HG03378 (cell line): Measurements from ENCODE around the gene CROCC.
"Not testable (repeated sequence)": the region's sequence is repeated elsewhere in the genome, so short reads cannot be mapped to it uniquely, and the experiment has no call there.

ENCODE experiments used
- ATAC-seq: cut with Tn5 transposase; IDR thresholded peaks from one replicate; pipeline ENCODE4 v1.9.1; 2021; ENCODE audit warnings: mild to moderate bottlenecking, moderate library complexity; ENCODE audit not compliant: unreplicated experiment

Gene CROCC

GRCh38 chr1:16895598-16896315 lies 26.0 kb upstream of the CROCC start, which contains the start of gene RNU1-2:
TSS of gene RNU1-2 (plus strand) at chr1:16895980.
- peak; percentile 99 for ATAC-seq

GRCh38 chr1:16896316-16897055 lies 25.2 kb upstream of the CROCC start:
- ATAC-seq: not testable (repeated sequence)

- ATAC-seq: not testable (repeated sequence)
Measured at GRCh38 chr1:16897653-16898052, 24.1 kb upstream of the CROCC start.

- not testable (repeated sequence) for ATAC-seq
Measured at GRCh38 chr1:16898298-16898697, 23.4 kb upstream of the CROCC start.

GRCh38 chr1:16899020-16899419 lies 22.7 kb upstream of the CROCC start:
- ATAC-seq: not testable (repeated sequence)

- no peak for ATAC-seq
Measured at GRCh38 chr1:16900751-16901150, 21.0 kb upstream of the CROCC start.

- ATAC-seq: not testable (repeated sequence)
Measured at GRCh38 chr1:16901371-16901770, 20.4 kb upstream of the CROCC start.

GRCh38 chr1:16903054-16903453 lies 18.7 kb upstream of the CROCC start:
- ATAC-seq: no peak

GRCh38 chr1:16903458-16903796 lies 18.3 kb upstream of the CROCC start:
- ATAC-seq: no peak

GRCh38 chr1:16904560-16905109 lies 17.1 kb upstream of the CROCC start:
- ATAC-seq: peak; percentile 63

GRCh38 chr1:16905110-16905867 lies 16.4 kb upstream of the CROCC start:
- peak; percentile 81 for ATAC-seq

- ATAC-seq: no peak
Measured at GRCh38 chr1:16905868-16906702, 15.6 kb upstream of the CROCC start.

GRCh38 chr1:16906873-16907272 lies 14.9 kb upstream of the CROCC start:
- ATAC-seq: no peak

- ATAC-seq: no peak
Measured at GRCh38 chr1:16907870-16908758, 13.6 kb upstream of the CROCC start.

- ATAC-seq: not testable (repeated sequence)
Measured at GRCh38 chr1:16911851-16912721, 9.6 kb upstream of the CROCC start.

- not testable (repeated sequence) for ATAC-seq
Measured at GRCh38 chr1:16912742-16913141, 9.0 kb upstream of the CROCC start.

- ATAC-seq: no peak
Measured at GRCh38 chr1:16913181-16913832, 8.4 kb upstream of the CROCC start.
